OCI-LY7 (cell line): Measurements from ENCODE around the gene SNAP47. TPM values are rescaled to one million over a fixed set of nuclear protein-coding genes. Genes with fewer than 3 reads are reported as not detected.

ENCODE experiments used
- BruUV-seq: library from RNA; stranded (reverse); fragments of 400-500 nt; replicated peaks from 2 replicates; lab custom pipeline; 2021; lab: Mats Ljungman, UMichigan
- CTCF ChIA-PET: fragments of 300-600 bp; sonication (Branson Sonifier 250); formaldehyde crosslinking; loops from one replicate; lab custom pipeline; 2022; ENCODE audit warnings: antibody characterized with exemption; ENCODE audit not compliant: unreplicated experiment; lab: Charles Lee
- POLR2A ChIA-PET: fragments of 300-600 bp; sonication (Branson Sonifier 250); formaldehyde crosslinking; loops from one replicate; lab custom pipeline; 2022; ENCODE audit warnings: antibody characterized with exemption; lab: Charles Lee
- DNase-seq: peaks from one replicate; pipeline ENCODE4 v3.0.0-alpha.2; 2015; ENCODE audit warnings: low spot score
- H2AFZ ChIP-seq: fragments of 200-600 bp; sonication (generic), shearing (Covaris generic); 2 replicates; pipeline ENCODE4 v1.6.1; 2014; ENCODE audit warnings: mild to moderate bottlenecking, antibody characterized with exemption, low read length, moderate library complexity
- H3K27ac ChIP-seq: fragments of 200-600 bp; sonication (generic); 2 replicates; pipeline ENCODE4 v1.5.1; 2014; ENCODE audit warnings: mixed run types, low read depth, mild to moderate bottlenecking, moderate library complexity, low read length, inconsistent platforms; ENCODE audit not compliant: poor library complexity, severe bottlenecking
- H3K36me3 ChIP-seq: fragments of 200-600 bp; sonication (generic); 2 replicates; pipeline ENCODE4 v1.6.1; 2014; ENCODE audit warnings: mild to moderate bottlenecking, antibody characterized with exemption, low read length, moderate library complexity, mixed read lengths; ENCODE audit not compliant: insufficient read depth
- H3K4me1 ChIP-seq: fragments of 200-600 bp; sonication (generic); 2 replicates; pipeline ENCODE4 v1.5.1; 2014; ENCODE audit warnings: mild to moderate bottlenecking, low read length; ENCODE audit not compliant: insufficient read depth, poor library complexity, severe bottlenecking
- H3K4me2 ChIP-seq: fragments of 200-600 bp; sonication (generic); 2 replicates; pipeline ENCODE4 v1.6.1; 2014; ENCODE audit warnings: mild to moderate bottlenecking, low read length
- H3K4me3 ChIP-seq: fragments of 200-600 bp; sonication (generic); 2 replicates; pipeline ENCODE4 v1.5.1; 2014; ENCODE audit warnings: mild to moderate bottlenecking, low read depth, low read length; ENCODE audit not compliant: poor library complexity, severe bottlenecking
- H3K79me2 ChIP-seq: fragments of 200-600 bp; sonication (generic); 2 replicates; pipeline ENCODE4 v1.6.1; 2016; ENCODE audit warnings: low read depth, mild to moderate bottlenecking, low read length, moderate library complexity, mixed read lengths; ENCODE audit not compliant: insufficient read depth
- H3K9me2 ChIP-seq: fragments of 200-600 bp; sonication (generic); 2 replicates; pipeline ENCODE4 v1.6.1; 2016; ENCODE audit warnings: mild to moderate bottlenecking, low read length, mixed read lengths; ENCODE audit not compliant: insufficient read depth
- H3K9me3 ChIP-seq: fragments of 200-600 bp; sonication (generic); 2 replicates; pipeline ENCODE4 v1.6.1; 2014; ENCODE audit warnings: mild to moderate bottlenecking, mixed run types, low read length, mixed read lengths
- H4K20me1 ChIP-seq: fragments of 200-600 bp; sonication (generic); 2 replicates; pipeline ENCODE4 v1.6.1; 2014; ENCODE audit warnings: mild to moderate bottlenecking, antibody characterized with exemption, low read length, moderate library complexity, mixed read lengths; ENCODE audit not compliant: insufficient read depth
- CTCF ChIP-seq: fragments of 200-600 bp; sonication (generic); conservative IDR thresholded peaks from 2 replicates; pipeline ENCODE4 v1.5.1; 2014; ENCODE audit warnings: mild to moderate bottlenecking, antibody characterized with exemption, low read length, moderate library complexity, mixed read lengths
- EZH2phosphoT487 ChIP-seq: fragments of 200-600 bp; sonication (generic); IDR thresholded peaks from 2 replicates; pipeline ENCODE4 v1.6.1; 2018; ENCODE audit warnings: low read depth, borderline replicate concordance, mild to moderate bottlenecking, mixed run types, antibody characterized with exemption, low read length, moderate library complexity, mixed read lengths
- intact Hi-C: fragments of 100-400 bp; cut with micrococcal nuclease; formaldehyde crosslinking; loops from one replicate; pipeline ENCODE4 v1.10.0; 2022; ENCODE audit not compliant: unreplicated experiment
- total RNA-seq, 2 experiments: library from RNA; depleted of rRNA in 1 of 2; stranded (reverse); fragments of >200 nt in 1 of 2; shearing (Covaris generic) in 1 of 2; gene quantifications; 2 replicates each; pipeline ENCODE4 v1.2.3, GENCODE V29; 2014 to 2022

The SNAP47 gene
- total RNA-seq, 2 experiments from 2014 or later, result 29.8 to 44.2 TPM

- Histone ChIP-seq H3K27ac (no peak overlapping the region), H3K4me2 (no peak overlapping the region), H3K4me3 (no peak overlapping the region), H2AFZ (no peak overlapping the region), H3K36me3 (no peaks in the 10 kb centered on the region), H3K4me1 (peaks cover 8% of the 10 kb centered on the region), H4K20me1 (no peaks in the 10 kb centered on the region), H3K79me2 (peaks cover 9% of the 10 kb centered on the region; the same call in 1 of the 2 replicates), H3K9me2 (no peaks in the 10 kb centered on the region), H3K9me3 (no peaks in the 10 kb centered on the region)
- BruUV-seq, result no TSS peak
- ChIA-PET CTCF (no interaction called here), POLR2A (no interaction called here)
- intact Hi-C loops, result no loop called here
- no peak for DNase-seq
- TF ChIP-seq CTCF, result no peak
- no peak for TF ChIP-seq EZH2phosphoT487
These were observed 6.1 kb downstream of the SNAP47 start for GRCh38 chr1:227741166-227741870.

GRCh38 chr1:227742738-227743715 is 7.8 kb downstream of the SNAP47 start:
- Histone ChIP-seq H2AFZ (no peak overlapping the region), H3K9me3 (no peaks in the 10 kb centered on the region), H3K4me1 (peaks cover 6% of the 10 kb centered on the region), H3K4me3 (no peak overlapping the region), H3K79me2 (no peaks in the 10 kb centered on the region), H3K9me2 (no peaks in the 10 kb centered on the region), H3K4me2 (no peak overlapping the region), H3K36me3 (peaks cover under 1% of the 10 kb centered on the region; the same call in 1 of the 2 replicates), H4K20me1 (no peaks in the 10 kb centered on the region), H3K27ac (no peak overlapping the region)
- intact Hi-C loops, result no loop called here
- POLR2A ChIA-PET, result interaction anchor here (0.6 kb wide), 4 partner anchors 332 to 1532 kb away, joined by 3 to 5 read pairs (median 4); no protein-coding TSS in a partner anchor
- no peak for DNase-seq
- CTCF ChIA-PET, result no interaction called here
- TF ChIP-seq CTCF (no peak), EZH2phosphoT487 (no peak)
- BruUV-seq, result no TSS peak
